ENCODE data around the gene H2BW1.
"Not testable (repeated sequence)": the region's sequence is repeated elsewhere in the genome, so short reads cannot be mapped to it uniquely, and the experiment has no call there.

Gene H2BW1

DNA sequence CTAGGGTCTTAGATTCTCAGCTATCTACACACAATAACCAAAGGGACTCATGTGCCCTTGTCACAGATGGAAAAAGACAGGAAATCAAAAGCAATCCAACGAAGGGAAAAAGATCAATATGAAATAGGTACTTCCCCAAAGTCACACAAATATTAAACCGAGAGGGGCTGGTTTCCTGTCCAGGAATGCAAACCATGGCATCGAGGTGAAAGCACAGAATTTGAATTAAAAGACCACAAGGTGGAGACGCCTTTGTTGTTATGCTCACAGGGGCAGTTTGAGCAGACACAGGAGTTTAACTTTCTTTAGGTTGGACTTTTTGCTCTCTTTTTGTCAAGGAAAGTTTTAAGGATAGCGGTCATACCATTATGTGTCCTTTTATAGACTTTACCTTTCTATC, 14.3 kb downstream of the H2BW1 start:
- WGBS (ENCODE audit: insufficient coverage, insufficient read length): no CpG with 5 or more reads among the region's 5 CpGs
- Histone ChIP-seq H3K27ac (ENCODE audit: low read length) (no peak overlapping the region), H3K27me3 (ENCODE audit: control insufficient read depth, insufficient read depth, low read length) (no peaks in the 10 kb centered on the region)

GRCh38 chrX:103983508-103983907, 30.0 kb downstream of the H2BW1 start:
- H3K4me3 ChIP-seq (ENCODE audit: low read length); H3K9me3 ChIP-seq (ENCODE audit: control insufficient read depth, insufficient read depth, low read length); H3K4me1 ChIP-seq (ENCODE audit: control insufficient read depth, insufficient read depth, low read length); H3K36me3 ChIP-seq (ENCODE audit: control insufficient read depth, insufficient read depth, low read length); H3K27me3 ChIP-seq (ENCODE audit: control insufficient read depth, insufficient read depth, low read length); H3K27ac ChIP-seq (ENCODE audit: low read length); DNase-seq (ENCODE audit: low read depth, low spot score): not testable (repeated sequence)
- WGBS (ENCODE audit: insufficient coverage, insufficient read length): no CpG with 5 or more reads among the region's 13 CpGs

More for the DNA sequence above, 14.3 kb downstream of the H2BW1 start:
- Histone ChIP-seq H3K4me3 (ENCODE audit: low read length) (no peak overlapping the region), H3K4me1 (ENCODE audit: control insufficient read depth, insufficient read depth, low read length) (no peaks in the 10 kb centered on the region), H3K9me3 (ENCODE audit: control insufficient read depth, insufficient read depth, low read length) (no peaks in the 10 kb centered on the region), H3K36me3 (ENCODE audit: control insufficient read depth, insufficient read depth, low read length) (no peaks in the 10 kb centered on the region)
- no peak for DNase-seq (ENCODE audit: low read depth, low spot score)

- not testable (repeated sequence) for H3K27ac ChIP-seq (ENCODE audit: low read length); H3K9me3 ChIP-seq (ENCODE audit: control insufficient read depth, insufficient read depth, low read length); H3K4me1 ChIP-seq (ENCODE audit: control insufficient read depth, insufficient read depth, low read length); H3K27me3 ChIP-seq (ENCODE audit: control insufficient read depth, insufficient read depth, low read length); H3K36me3 ChIP-seq (ENCODE audit: control insufficient read depth, insufficient read depth, low read length); DNase-seq (ENCODE audit: low read depth, low spot score); H3K4me3 ChIP-seq (ENCODE audit: low read length)
- WGBS (ENCODE audit: insufficient coverage, insufficient read length): no CpG with 5 or more reads among the region's 55 CpGs
These were observed 50.9 kb downstream of the H2BW1 start, which contains the start of gene TMSB15B for GRCh38 chrX:103962411-103963278. TSS of gene TMSB15B (plus strand) at chrX:103962627.
